Naive thymus-derived CD8-positive, alpha-beta T cell (primary cell): ENCODE measurements around the gene PRR20G. TPM values are rescaled to one million over a fixed set of nuclear protein-coding genes. Genes with fewer than 3 reads are reported as not detected.

ENCODE experiments used
- ATAC-seq, 2 donors: fragments of 150-1000 bp; cut with Tn5 transposase in 1 of 2; sonication (Bioruptor Pico), chemical (Tn5 transposase) in 1 of 2; 1 replicate in 1 of 2; 2 replicates in 1 of 2; pipeline ENCODE4 v1.10.0; 2021; ENCODE audit warnings: mild to moderate bottlenecking in 2 of 2, moderate library complexity in 2 of 2
- POLR2A ChIA-PET: fragments of 350-600 bp; sonication (Branson Sonifier 250); formaldehyde crosslinking; loops from one replicate; lab custom pipeline; 2021; ENCODE audit warnings: antibody characterized with exemption; lab: Charles Lee
- DNase-seq, 10 donors: peaks; one replicate each; pipeline versions ENCODE4 v3.0.0 to v3.0.0-alpha.2; 2020 to 2022
- H3K27ac Mint-ChIP-seq, 10 donors: one replicate each; pipeline ENCODE4 v1.8.0; 2020 to 2022; ENCODE audit warnings: mild to moderate bottlenecking in 10 of 10, mixed read lengths in 10 of 10, moderate library complexity in 4 of 10, inconsistent platforms in 1 of 10
- H3K27me3 Mint-ChIP-seq, 5 donors: one replicate each; pipeline ENCODE4 v1.8.0; 2021 to 2022; ENCODE audit warnings: mixed read lengths in 5 of 5
- H3K36me3 Mint-ChIP-seq, 3 donors: one replicate each; pipeline ENCODE4 v1.8.0; 2020 to 2022; ENCODE audit warnings: mixed read lengths in 3 of 3, mild to moderate bottlenecking in 2 of 3, inconsistent platforms in 1 of 3
- H3K4me1 Mint-ChIP-seq, 4 donors: one replicate each; pipeline ENCODE4 v1.8.0; 2021 to 2022; ENCODE audit warnings: mixed read lengths in 4 of 4
- H3K4me3 Mint-ChIP-seq, 10 donors: one replicate each; pipeline ENCODE4 v1.8.0; 2020 to 2022; ENCODE audit warnings: mild to moderate bottlenecking in 10 of 10, mixed read lengths in 10 of 10, moderate library complexity in 6 of 10, inconsistent platforms in 1 of 10
- H3K9me3 Mint-ChIP-seq, 9 donors: one replicate each; pipeline ENCODE4 v1.8.0; 2020 to 2022; ENCODE audit warnings: mixed read lengths in 9 of 9, mild to moderate bottlenecking in 3 of 9, inconsistent platforms in 1 of 9, moderate library complexity in 1 of 9
- polyA plus RNA-seq, 3 donors: library from polyadenylated mRNA; unstranded; fragments of 300-500 nt; fragmentation: Illumina TruSeq; gene quantifications; one replicate each; pipeline ENCODE4 v1.2.3, GENCODE V29; 2021
- total RNA-seq, 8 experiments: library from RNA in 2 of 8; stranded (reverse) in 2 of 8; gene quantifications; one replicate each; pipeline ENCODE4 v1.2.3 and lab custom pipeline; 2021 to 2026

Gene PRR20G
- total RNA-seq (not detected), polyA plus RNA-seq (not detected), total RNA-seq (lab: John Stamatoyannopoulos, UW) (0 reads per million in 6 experiments)

- Mint-ChIP-seq H3K36me3 (peaks cover 0 to 13% (median 0%) of the 10 kb centered on the region in 3 donors), H3K4me3 (no peak within 1 kb of the TSS), H3K4me1 (no peaks in the 10 kb centered on the region), H3K27ac (peak within 1 kb of the TSS in 1 of 10 donors; percentile 44), H3K9me3 (peaks cover 4 to 30% (median 8%) of the 10 kb centered on the region in 9 donors), H3K27me3 (peaks cover 3 to 15% (median 10%) of the 10 kb centered on the region in 5 donors)
- POLR2A ChIA-PET: no interaction called here
- DNase-seq (no peak), ATAC-seq (no peak)
Measured at GRCh38 chr3:127287840-127288239, at the start of gene PRR20G. Gene PRR20G (minus strand): TSS chr3:127288046. CDS start chr3:127287365, 681 bp downstream.

GRCh38 chr3:127337001-127337400 is 49.2 kb upstream of the PRR20G start:
- no peak for DNase-seq
- Mint-ChIP-seq H3K27ac (no peak overlapping the region), H3K4me3 (no peak overlapping the region), H3K27me3 (peaks cover 26 to 63% (median 45%) of the 10 kb centered on the region in 5 donors), H3K4me1 (no peaks in the 10 kb centered on the region), H3K36me3 (peaks cover 0 to 4% (median 0%) of the 10 kb centered on the region in 3 donors), H3K9me3 (peaks cover 10 to 29% (median 17%) of the 10 kb centered on the region in 9 donors)
- POLR2A ChIA-PET: no interaction called here
- ATAC-seq: no peak

GRCh38 chr3:127336101-127336500 is 48.3 kb upstream of the PRR20G start:
- H3K9me3 Mint-ChIP-seq: peaks cover 11 to 38% (median 23%) of the 10 kb centered on the region in 9 donors
- no peaks in the 10 kb centered on the region for H3K4me1 Mint-ChIP-seq
- ATAC-seq: no peak
- H3K27ac Mint-ChIP-seq: no peak overlapping the region
- DNase-seq: no peak
- peaks cover 0 to 11% (median 0%) of the 10 kb centered on the region in 3 donors for H3K36me3 Mint-ChIP-seq
- POLR2A ChIA-PET: no interaction called here
- H3K27me3 Mint-ChIP-seq: peaks cover 24 to 65% (median 46%) of the 10 kb centered on the region in 5 donors
- H3K4me3 Mint-ChIP-seq: no peak overlapping the region

GRCh38 chr3:127330385-127330784 is 42.5 kb upstream of the PRR20G start:
- ATAC-seq (no peak), DNase-seq (no peak)
- Mint-ChIP-seq H3K27ac (no peak overlapping the region), H3K27me3 (peaks cover 5 to 50% (median 18%) of the 10 kb centered on the region in 5 donors), H3K9me3 (peaks cover 19 to 78% (median 43%) of the 10 kb centered on the region in 9 donors), H3K4me3 (no peak overlapping the region), H3K36me3 (peaks cover 0 to 20% (median 0%) of the 10 kb centered on the region in 3 donors), H3K4me1 (no peaks in the 10 kb centered on the region)
- POLR2A ChIA-PET: no interaction called here

GRCh38 chr3:127329631-127330285 is 41.9 kb upstream of the PRR20G start:
- DNase-seq (no peak), ATAC-seq (no peak)
- H3K4me3 Mint-ChIP-seq: no peak overlapping the region
- POLR2A ChIA-PET: no interaction called here
- H3K36me3 Mint-ChIP-seq: peaks cover 0 to 20% (median 0%) of the 10 kb centered on the region in 3 donors
- peaks cover 4 to 50% (median 16%) of the 10 kb centered on the region in 5 donors for H3K27me3 Mint-ChIP-seq
- no peak overlapping the region for H3K27ac Mint-ChIP-seq
- no peaks in the 10 kb centered on the region for H3K4me1 Mint-ChIP-seq
- H3K9me3 Mint-ChIP-seq: peaks cover 17 to 83% (median 46%) of the 10 kb centered on the region in 9 donors

- no peak for DNase-seq
- peaks cover 15 to 71% (median 41%) of the 10 kb centered on the region in 9 donors for H3K9me3 Mint-ChIP-seq
- H3K27ac Mint-ChIP-seq: no peak overlapping the region
Measured at GRCh38 chr3:127328421-127328820, 40.6 kb upstream of the PRR20G start.

GRCh38 chr3:127326341-127326740 is 38.5 kb upstream of the PRR20G start:
- POLR2A ChIA-PET: no interaction called here

More at GRCh38 chr3:127328421-127328820, 40.6 kb upstream of the PRR20G start:
- H3K36me3 Mint-ChIP-seq: peaks cover 0 to 20% (median 0%) of the 10 kb centered on the region in 3 donors
- POLR2A ChIA-PET: no interaction called here
- H3K4me1 Mint-ChIP-seq: peaks cover 3 to 10% (median 3%) of the 10 kb centered on the region in 4 donors
- ATAC-seq: no peak
- peaks cover 5 to 50% (median 15%) of the 10 kb centered on the region in 5 donors for H3K27me3 Mint-ChIP-seq
- no peak overlapping the region for H3K4me3 Mint-ChIP-seq

GRCh38 chr3:127325629-127325961 is 37.7 kb upstream of the PRR20G start:
- Mint-ChIP-seq H3K36me3 (peaks cover 0 to 13% (median 0%) of the 10 kb centered on the region in 3 donors), H3K4me1 (peaks cover 3 to 12% (median 3%) of the 10 kb centered on the region in 4 donors), H3K9me3 (peaks cover 4 to 43% (median 22%) of the 10 kb centered on the region in 9 donors), H3K27ac (no peak overlapping the region), H3K4me3 (no peak overlapping the region), H3K27me3 (peaks cover 3 to 49% (median 16%) of the 10 kb centered on the region in 5 donors)
- no peak for ATAC-seq
- POLR2A ChIA-PET: no interaction called here
- DNase-seq: no peak

More at GRCh38 chr3:127326341-127326740, 38.5 kb upstream of the PRR20G start:
- H3K4me3 Mint-ChIP-seq: no peak overlapping the region
- peaks cover 3 to 49% (median 13%) of the 10 kb centered on the region in 5 donors for H3K27me3 Mint-ChIP-seq
- DNase-seq (no peak), ATAC-seq (no peak)
- no peak overlapping the region for H3K27ac Mint-ChIP-seq
- H3K36me3 Mint-ChIP-seq: peaks cover 0 to 16% (median 0%) of the 10 kb centered on the region in 3 donors
- H3K4me1 Mint-ChIP-seq: peaks cover 3 to 12% (median 3%) of the 10 kb centered on the region in 4 donors
- peaks cover 4 to 50% (median 26%) of the 10 kb centered on the region in 9 donors for H3K9me3 Mint-ChIP-seq

- DNase-seq (no peak), ATAC-seq (no peak)
- Mint-ChIP-seq H3K27me3 (peaks cover 3 to 46% (median 16%) of the 10 kb centered on the region in 5 donors), H3K27ac (no peak overlapping the region), H3K9me3 (peaks cover 2 to 38% (median 17%) of the 10 kb centered on the region in 9 donors), H3K4me3 (no peak overlapping the region), H3K4me1 (peaks cover 3 to 12% (median 3%) of the 10 kb centered on the region in 4 donors), H3K36me3 (peaks cover 0 to 8% (median 0%) of the 10 kb centered on the region in 3 donors)
- POLR2A ChIA-PET: no interaction called here
Measured at GRCh38 chr3:127324913-127325628, 37.2 kb upstream of the PRR20G start.

GRCh38 chr3:127324076-127324475 is 36.2 kb upstream of the PRR20G start:
- ATAC-seq (peak in 1 of 2 donors; percentile 36), DNase-seq (no peak)
- Mint-ChIP-seq H3K27ac (no peak overlapping the region), H3K27me3 (peaks cover 3 to 46% (median 16%) of the 10 kb centered on the region in 5 donors), H3K4me1 (peaks cover 3 to 12% (median 3%) of the 10 kb centered on the region in 4 donors), H3K9me3 (peaks cover 0 to 28% (median 15%) of the 10 kb centered on the region in 9 donors), H3K36me3 (peaks cover 0 to 8% (median 0%) of the 10 kb centered on the region in 3 donors), H3K4me3 (no peak overlapping the region)
- POLR2A ChIA-PET: no interaction called here

GRCh38 chr3:127323581-127323980 is 35.7 kb upstream of the PRR20G start:
- no peak overlapping the region for H3K4me3 Mint-ChIP-seq
- H3K27me3 Mint-ChIP-seq: peaks cover 3 to 51% (median 16%) of the 10 kb centered on the region in 5 donors
- ATAC-seq (no peak), DNase-seq (no peak)
- peaks cover 0 to 8% (median 0%) of the 10 kb centered on the region in 3 donors for H3K36me3 Mint-ChIP-seq
- peaks cover 0 to 27% (median 15%) of the 10 kb centered on the region in 9 donors for H3K9me3 Mint-ChIP-seq
- POLR2A ChIA-PET: no interaction called here
- peaks cover 3 to 12% (median 3%) of the 10 kb centered on the region in 4 donors for H3K4me1 Mint-ChIP-seq
- no peak overlapping the region for H3K27ac Mint-ChIP-seq

- no peak overlapping the region for H3K27ac Mint-ChIP-seq
- POLR2A ChIA-PET: no interaction called here
- DNase-seq (no peak), ATAC-seq (no peak)
- peaks cover 3 to 12% (median 3%) of the 10 kb centered on the region in 4 donors for H3K4me1 Mint-ChIP-seq
- no peaks in the 10 kb centered on the region for H3K36me3 Mint-ChIP-seq
- no peak overlapping the region for H3K4me3 Mint-ChIP-seq
- peaks cover 2 to 43% (median 7%) of the 10 kb centered on the region in 5 donors for H3K27me3 Mint-ChIP-seq
- peaks cover 0 to 14% (median 8%) of the 10 kb centered on the region in 9 donors for H3K9me3 Mint-ChIP-seq
Measured at GRCh38 chr3:127321371-127321770, 33.5 kb upstream of the PRR20G start.
